Ovary (tissue), 9 donors: ENCODE results near the gene PCDHB9. TPM values are rescaled to one million over a fixed set of nuclear protein-coding genes. Genes with fewer than 3 reads are reported as not detected.
"Not testable (repeated sequence)": the region's sequence is repeated elsewhere in the genome, so short reads cannot be mapped to it uniquely, and the experiment has no call there.

Source experiments
- DNase-seq, 5 donors: peaks; one replicate each; pipeline ENCODE4 v3.0.0-alpha.2; 2019 to 2020
- H3K27ac ChIP-seq, 2 donors: fragments of 200-600 bp; one replicate each; pipeline versions ENCODE4 v1.5.1 to v1.8.0; 2019 to 2022
- H3K27me3 ChIP-seq: fragments of 200-600 bp; one replicate; pipeline ENCODE4 v1.8.0; 2022
- H3K36me3 ChIP-seq: fragments of 200-600 bp; sonication (generic); one replicate; pipeline ENCODE4 v1.5.1; 2019
- H3K4me1 ChIP-seq: one replicate; pipeline ENCODE4 v1.8.1; 2013; ENCODE audit warnings: mild to moderate bottlenecking, moderate library complexity; ENCODE audit not compliant: insufficient read depth
- H3K4me3 ChIP-seq: fragments of 200-600 bp; sonication (generic); one replicate; pipeline ENCODE4 v1.5.1; 2017
- H3K9me3 ChIP-seq, 2 donors: fragments of 200-600 bp in 1 of 2; sonication (generic) in 1 of 2; one replicate each; pipeline versions ENCODE4 v1.5.1 to v1.8.1; 2013 to 2019; ENCODE audit warnings: mild to moderate bottlenecking in 1 of 2, moderate library complexity in 1 of 2
- CTCF ChIP-seq, 3 donors: fragments of 450-650 bp in 2 of 3; fragments of 200-600 bp in 1 of 3; IDR thresholded peaks; one replicate each; pipeline versions ENCODE4 v1.5.1 to v1.8.0; 2016 to 2022; ENCODE audit warnings: antibody characterized with exemption in 3 of 3, mild to moderate bottlenecking in 1 of 3
- EP300 ChIP-seq: sonication (generic); formaldehyde crosslinking; IDR thresholded peaks from one replicate; pipeline ENCODE4 v1.6.1; 2017; ENCODE audit warnings: antibody characterized with exemption
- POLR2A ChIP-seq: fragments of 450-650 bp; IDR thresholded peaks from one replicate; pipeline ENCODE4 v1.6.1; 2017; ENCODE audit warnings: antibody characterized with exemption, mild to moderate bottlenecking, moderate library complexity
- WGBS, 3 donors: extraction: QIAGEN DNeasy Blood & Tissue Kit in 1 of 3; methylation state at CpG; one replicate each; pipeline versions ENCODE4 v1.1.5 to v1.1.7; 2013 to 2017; 5-methylcytosine and 5-hydroxymethylcytosine counted together
- intact Hi-C, 4 donors: fragments of 100-400 bp; cut with DNase I; formaldehyde crosslinking; loops; one replicate each; pipeline versions ENCODE4 v1.11.0 to v1.15.1; 2022 to 2023
- polyA plus RNA-seq, 2 donors: library from polyadenylated mRNA; stranded (reverse); fragments of 200-250 nt in 1 of 2; fragments of 350-450 nt in 1 of 2; fragmentation: Illumina TruSeq in 1 of 2; extraction: RNeasy Lipid Tissue Mini Kit (QIAGEN cat#74804) in 1 of 2; gene quantifications; one replicate each; pipeline ENCODE4 v1.2.3, GENCODE V29; 2013 to 2014
- total RNA-seq, 7 donors: library from RNA; depleted of rRNA in 2 of 7; stranded (reverse); fragments of >200 nt in 2 of 7; fragmentation: NEBNext Ultra II Directional in 3 of 7; extraction: Animal tissue kit (Norgen Biotek cat#: 25700) in 3 of 7; gene quantifications; one replicate each; pipeline versions ENCODE4 v1.1.0 to v1.2.4, GENCODE V29; 2016 to 2023
- donor health status: DM: no; HTN: no; CAD: no; lungs with moderate emphysema.
- donor health status: DM: no; HTN: no; CAD: no.
- donor health status: Bipolar disorder and iron deficiency.
- donor health status: DM: yes; HTN: yes; CAD: no.
- donor health status: DM: no; HTN: no; CAD: no.
- donor health status: DM: yes; HTN: yes; CAD: no.

The PCDHB9 gene
- total and polyA plus RNA-seq, 9 donors: 1.5 to 5.4 (median 3.7) TPM

DNA sequence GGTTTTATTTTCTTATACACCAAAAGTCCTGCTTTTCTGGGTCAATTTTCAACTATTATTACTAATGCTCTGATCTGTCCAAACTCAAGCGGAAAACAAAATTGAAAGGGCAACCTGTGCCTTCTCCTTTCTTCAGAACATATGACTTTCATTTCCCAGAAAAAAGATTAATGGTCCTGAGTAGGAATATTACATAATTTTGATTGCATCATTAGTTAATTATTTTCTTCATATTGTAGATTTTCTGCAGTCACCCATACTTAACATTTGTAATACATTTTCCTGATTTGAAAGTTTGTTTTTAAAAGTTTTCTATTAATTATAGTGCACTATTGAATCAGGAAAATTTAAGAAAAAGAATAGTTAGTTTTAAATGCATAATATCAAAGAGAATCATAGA lies 11.0 kb upstream of the PCDHB9 start:
- no peaks in the 10 kb centered on the region for H3K36me3 ChIP-seq
- TF ChIP-seq POLR2A (no peak), CTCF (IDR thresholded peaks at IDR 0.05) (no peak), EP300 (no peak)
- WGBS, 3 donors: 47 to 64% (median 56%) methylated on average over 1 of the region's 1 CpG
- intact Hi-C loops: loop anchor here in 1 of 4 donors (10.0 kb wide), 1 partner anchor 389 kb away; no protein-coding TSS in a partner anchor
- DNase-seq: no peak
- H3K9me3 ChIP-seq: peaks cover 0 to 15% of the 10 kb centered on the region in 2 donors
- no peaks in the 10 kb centered on the region for H3K4me1 ChIP-seq
- H3K27me3 ChIP-seq: no peaks in the 10 kb centered on the region
- H3K27ac ChIP-seq: no peak overlapping the region
- H3K4me3 ChIP-seq: no peak overlapping the region

GRCh38 chr5:141177577-141178191 lies 9.3 kb upstream of the PCDHB9 start, which contains the start of gene PCDHB8:
TSS of gene PCDHB8 (plus strand) at chr5:141177790. CDS start at chr5:141178035, 245 bp downstream.
- intact Hi-C loops: loop anchor here in 1 of 4 donors (10.0 kb wide), 1 partner anchor 387 kb away; no protein-coding TSS in a partner anchor
- 25 to 33% (median 30%) methylated on average over 14 to 15 of the region's 18 CpGs for WGBS, 3 donors
- H3K27ac ChIP-seq, H3K27me3 ChIP-seq, H3K36me3 ChIP-seq, H3K4me1 ChIP-seq, DNase-seq, H3K4me3 ChIP-seq: not testable (repeated sequence)
- peaks cover 0 to 15% of the 10 kb centered on the region in 2 donors for H3K9me3 ChIP-seq

DNA sequence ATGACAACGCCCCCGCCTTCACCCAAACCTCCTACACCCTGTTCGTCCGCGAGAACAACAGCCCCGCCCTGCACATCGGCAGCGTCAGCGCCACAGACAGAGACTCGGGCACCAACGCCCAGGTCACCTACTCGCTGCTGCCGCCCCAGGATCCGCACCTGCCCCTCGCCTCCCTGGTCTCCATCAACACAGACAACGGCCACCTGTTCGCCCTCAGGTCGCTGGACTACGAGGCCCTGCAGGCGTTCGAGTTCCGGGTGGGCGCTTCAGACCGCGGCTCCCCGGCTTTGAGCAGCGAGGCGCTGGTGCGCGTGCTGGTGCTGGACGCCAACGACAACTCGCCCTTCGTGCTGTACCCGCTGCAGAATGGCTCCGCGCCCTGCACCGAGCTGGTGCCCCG lies 7.6 kb upstream of the PCDHB9 start:
- intact Hi-C loops: loop anchor here in 1 of 4 donors (10.0 kb wide), 1 partner anchor 385 kb away; no protein-coding TSS in a partner anchor
- 27 to 43% (median 39%) methylated on average over 30 to 37 of the region's 39 CpGs for WGBS, 3 donors
- DNase-seq, H3K27ac ChIP-seq, H3K4me3 ChIP-seq, H3K4me1 ChIP-seq, H3K36me3 ChIP-seq, H3K27me3 ChIP-seq: not testable (repeated sequence)
- peaks cover 0 to 10% of the 10 kb centered on the region in 2 donors for H3K9me3 ChIP-seq

- peaks cover 0 to 14% of the 10 kb centered on the region in 2 donors for H3K9me3 ChIP-seq
- intact Hi-C loops: loop anchor here in 1 of 4 donors (10.0 kb wide), 1 partner anchor 385 kb away; no protein-coding TSS in a partner anchor
- not testable (repeated sequence) for H3K36me3 ChIP-seq, H3K27me3 ChIP-seq, DNase-seq, H3K27ac ChIP-seq, H3K4me3 ChIP-seq, H3K4me1 ChIP-seq
- WGBS, 3 donors: 21 to 36% (median 30%) methylated on average over 27 to 32 of the region's 32 CpGs
Observed at GRCh38 chr5:141179876-141180275, 7.1 kb upstream of the PCDHB9 start.

- Histone ChIP-seq H3K36me3 (no peaks in the 10 kb centered on the region), H3K4me3 (no peak overlapping the region), H3K27ac (no peak overlapping the region), H3K4me1 (no peaks in the 10 kb centered on the region), H3K9me3 (peaks cover 0 to 14% of the 10 kb centered on the region in 2 donors), H3K27me3 (no peaks in the 10 kb centered on the region)
- TF ChIP-seq POLR2A: no peak
- no peak for TF ChIP-seq CTCF (IDR thresholded peaks at IDR 0.05)
- TF ChIP-seq EP300: no peak
- no peak for DNase-seq
- 35 to 46% (median 43%) methylated on average over 1 of the region's 1 CpG for WGBS, 3 donors
- intact Hi-C loops: no loop called here
Observed at GRCh38 chr5:141180313-141180712, 6.6 kb upstream of the PCDHB9 start.

- Histone ChIP-seq H3K27me3 (no peaks in the 10 kb centered on the region), H3K4me3 (peak within 1 kb of the TSS; percentile 18), H3K9me3 (peaks cover 0 to 21% of the 10 kb centered on the region in 2 donors), H3K4me1 (no peaks in the 10 kb centered on the region), H3K36me3 (no peaks in the 10 kb centered on the region), H3K27ac (peak within 1 kb of the TSS; percentile 8)
- peak; percentile 37 to 75 (median 61) for DNase-seq
- 7 to 11% (median 9%) methylated on average over 13 of the region's 13 CpGs for WGBS, 3 donors
- intact Hi-C loops: no loop called here
- no peak for TF ChIP-seq POLR2A
- TF ChIP-seq EP300: no peak
- TF ChIP-seq CTCF (IDR thresholded peaks at IDR 0.05): peak in 2 of 3 donors; percentile 28 to 39
Observed at GRCh38 chr5:141182248-141182647, 4.7 kb upstream of the PCDHB9 start, which contains the start of gene PCDHB16. TSS of gene PCDHB16 (plus strand) at chr5:141182387. CDS start at chr5:141182560, 173 bp downstream.

DNA sequence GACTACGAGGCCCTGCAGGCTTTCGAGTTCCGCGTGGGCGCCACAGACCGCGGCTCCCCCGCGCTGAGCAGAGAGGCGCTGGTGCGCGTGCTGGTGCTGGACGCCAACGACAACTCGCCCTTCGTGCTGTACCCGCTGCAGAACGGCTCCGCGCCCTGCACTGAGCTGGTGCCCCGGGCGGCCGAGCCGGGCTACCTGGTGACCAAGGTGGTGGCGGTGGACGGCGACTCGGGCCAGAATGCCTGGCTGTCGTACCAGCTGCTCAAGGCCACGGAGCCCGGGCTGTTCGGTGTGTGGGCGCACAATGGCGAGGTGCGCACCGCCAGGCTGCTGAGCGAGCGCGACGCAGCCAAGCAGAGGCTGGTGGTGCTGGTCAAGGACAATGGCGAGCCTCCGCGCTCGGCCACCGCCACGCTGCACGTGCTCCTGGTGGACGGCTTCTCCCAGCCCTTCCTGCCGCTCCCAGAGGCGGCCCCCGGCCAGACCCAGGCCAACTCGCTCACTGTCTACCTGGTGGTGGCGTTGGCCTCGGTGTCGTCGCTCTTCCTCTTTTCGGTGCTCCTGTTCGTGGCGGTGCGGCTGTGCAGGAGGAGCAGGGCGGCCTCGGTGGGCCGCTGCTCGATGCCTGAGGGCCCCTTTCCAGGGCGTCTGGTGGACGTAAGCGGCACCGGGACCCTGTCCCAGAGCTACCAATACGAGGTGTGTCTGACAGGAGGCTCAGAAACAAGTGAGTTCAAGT lies 2.7 kb upstream of the PCDHB9 start:
- H3K27me3 ChIP-seq, H3K4me1 ChIP-seq, H3K27ac ChIP-seq, DNase-seq, H3K36me3 ChIP-seq, H3K4me3 ChIP-seq, intact Hi-C loops: not testable (repeated sequence)
- H3K9me3 ChIP-seq: peaks cover 0 to 24% of the 10 kb centered on the region in 2 donors
- 26 to 37% (median 30%) methylated on average over 18 to 47 of the region's 69 CpGs for WGBS, 3 donors

- DNase-seq, H3K4me3 ChIP-seq, H3K36me3 ChIP-seq, H3K4me1 ChIP-seq, intact Hi-C loops, H3K27me3 ChIP-seq, H3K27ac ChIP-seq: not testable (repeated sequence)
- peaks cover 0 to 22% of the 10 kb centered on the region in 2 donors for H3K9me3 ChIP-seq
- WGBS, 3 donors: 23 to 34% (median 28%) methylated on average over 11 to 32 of the region's 37 CpGs
Observed at GRCh38 chr5:141188682-141189081, 1.7 kb downstream of the PCDHB9 start.
